ENCODE data around the gene LINGO4.

DNA sequence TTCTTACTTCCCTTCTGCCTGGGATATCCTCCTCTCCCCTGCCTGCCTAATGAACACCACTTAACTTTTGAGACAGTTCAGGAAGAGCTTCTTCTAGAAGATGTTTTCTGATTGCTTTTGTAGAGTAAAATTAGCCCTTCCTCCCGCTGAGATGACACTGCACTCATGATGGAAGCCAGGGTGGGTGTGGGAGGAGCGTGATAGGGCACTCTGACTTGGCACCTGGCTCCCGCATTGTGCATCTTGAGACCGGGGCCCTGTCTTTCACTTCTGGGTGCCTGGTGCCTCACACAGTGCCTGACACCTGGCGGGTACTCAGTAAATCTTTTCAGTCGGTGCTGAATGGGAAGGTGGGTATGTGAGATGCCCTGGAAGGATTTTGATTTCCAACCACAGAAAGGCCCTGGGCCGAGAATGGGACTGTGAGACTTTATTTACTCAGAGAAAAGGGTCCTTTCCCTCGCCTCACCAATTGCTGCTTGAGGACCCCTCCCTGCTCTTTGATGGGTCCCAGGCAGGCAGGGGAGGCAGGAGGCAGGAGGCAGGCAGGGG, 41.5 kb upstream of the LINGO4 start:
- TF ChIP-seq, protein P1, sequence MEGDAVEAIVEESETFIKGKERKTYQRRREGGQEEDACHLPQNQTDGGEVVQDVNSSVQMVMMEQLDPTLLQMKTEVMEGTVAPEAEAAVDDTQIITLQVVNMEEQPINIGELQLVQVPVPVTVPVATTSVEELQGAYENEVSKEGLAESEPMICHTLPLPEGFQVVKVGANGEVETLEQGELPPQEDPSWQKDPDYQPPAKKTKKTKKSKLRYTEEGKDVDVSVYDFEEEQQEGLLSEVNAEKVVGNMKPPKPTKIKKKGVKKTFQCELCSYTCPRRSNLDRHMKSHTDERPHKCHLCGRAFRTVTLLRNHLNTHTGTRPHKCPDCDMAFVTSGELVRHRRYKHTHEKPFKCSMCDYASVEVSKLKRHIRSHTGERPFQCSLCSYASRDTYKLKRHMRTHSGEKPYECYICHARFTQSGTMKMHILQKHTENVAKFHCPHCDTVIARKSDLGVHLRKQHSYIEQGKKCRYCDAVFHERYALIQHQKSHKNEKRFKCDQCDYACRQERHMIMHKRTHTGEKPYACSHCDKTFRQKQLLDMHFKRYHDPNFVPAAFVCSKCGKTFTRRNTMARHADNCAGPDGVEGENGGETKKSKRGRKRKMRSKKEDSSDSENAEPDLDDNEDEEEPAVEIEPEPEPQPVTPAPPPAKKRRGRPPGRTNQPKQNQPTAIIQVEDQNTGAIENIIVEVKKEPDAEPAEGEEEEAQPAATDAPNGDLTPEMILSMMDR (IDR thresholded peaks at IDR 0.05): no peak
- no peak for TF ChIP-seq ZFX (IDR thresholded peaks at IDR 0.05; ENCODE audit: borderline replicate concordance)
